GM12878 (cell line): ENCODE measurements around the gene GCDH. TPM values are rescaled to one million over a fixed set of nuclear protein-coding genes. Genes with fewer than 3 reads are reported as not detected.

Experiments
- ATAC-seq: fragments of 200-7000 bp; cut with Tn5 transposase; 3 replicates; pipeline ENCODE4 v1.9.1; 2020; ENCODE audit warnings: mild to moderate bottlenecking, moderate library complexity
- BruUV-seq: library from RNA; stranded (reverse); fragments of 400-500 nt; replicated peaks from 2 replicates; lab custom pipeline; 2021; lab: Mats Ljungman, UMichigan
- CTCF ChIA-PET: fragments of 300-600 bp; sonication (Branson Sonifier 250); formaldehyde crosslinking; extraction: SDS; loops from one replicate; lab custom pipeline; 2021; ENCODE audit warnings: inconsistent platforms; lab: Yijun Ruan, JAX
- POLR2A ChIA-PET: fragments of 350-600 bp; formaldehyde crosslinking; extraction: SDS; loops from one replicate; lab custom pipeline; 2021; ENCODE audit warnings: inconsistent platforms; lab: Charles Lee
- RAD21 ChIA-PET: fragments of 300-600 bp; sonication (Branson Sonifier 250); formaldehyde crosslinking; loops from one replicate; lab custom pipeline; 2023; ENCODE audit warnings: antibody characterized with exemption; ENCODE audit not compliant: unreplicated experiment; lab: Charles Lee
- SMC1A ChIA-PET: fragments of 300-600 bp; sonication (Branson Sonifier 250); formaldehyde crosslinking; loops from one replicate; lab custom pipeline; 2023; ENCODE audit not compliant: unreplicated experiment, uncharacterized antibody; lab: Charles Lee
- DNase-seq: peaks from one replicate; pipeline ENCODE4 v3.0.0-alpha.2; 2011; ENCODE audit warnings: low read depth, low spot score
- FAIRE-seq: peaks from 3 replicates; lab custom pipeline; 2011; peaks lifted over from hg19 to GRCh38; lab: Jason Lieb, UNC
- H2AFZ ChIP-seq: 2 replicates; pipeline ENCODE4 v1.6.0; 2011; ENCODE audit warnings: low read depth, low read length, control low read depth; ENCODE audit not compliant: control insufficient read depth
- H3K27ac ChIP-seq: 2 replicates; pipeline ENCODE4 v1.5.1; 2011; ENCODE audit warnings: control low read depth; ENCODE audit not compliant: control insufficient read depth, insufficient read depth
- H3K27me3 ChIP-seq, 2 experiments: replicated peaks in 1 of 2; 2 replicates each; pipeline versions ENCODE4 v1.6.0 to v1.6.1; 2011; ENCODE audit warnings: low read length in 1 of 2; ENCODE audit not compliant: control insufficient read depth in 2 of 2, insufficient read depth in 2 of 2
- H3K36me3 ChIP-seq, 2 experiments: 2 replicates each; pipeline ENCODE4 v1.5.1; 2011; ENCODE audit warnings: low read length in 1 of 2; ENCODE audit not compliant: control insufficient read depth in 2 of 2, insufficient read depth in 2 of 2
- H3K4me1 ChIP-seq: 2 replicates; pipeline ENCODE4 v1.6.1; 2011; ENCODE audit warnings: mild to moderate bottlenecking, low read length, moderate library complexity, mixed read lengths; ENCODE audit not compliant: control insufficient read depth, insufficient read depth
- H3K4me2 ChIP-seq: 2 replicates; pipeline ENCODE4 v1.6.0; 2011; ENCODE audit warnings: control low read depth; ENCODE audit not compliant: control insufficient read depth, insufficient read depth
- H3K4me3 ChIP-seq: fragments of 200-600 bp; sonication (generic); 2 replicates; pipeline ENCODE4 v1.5.1; 2016
- H3K79me2 ChIP-seq: 2 replicates; pipeline ENCODE4 v1.6.0; 2011; ENCODE audit warnings: low read length; ENCODE audit not compliant: control insufficient read depth, insufficient read depth
- H3K9ac ChIP-seq: 2 replicates; pipeline ENCODE4 v1.8.0; 2011; ENCODE audit warnings: low read length, control low read depth, mixed read lengths; ENCODE audit not compliant: control insufficient read depth, insufficient read depth
- H3K9me3 ChIP-seq: replicated peaks from 3 replicates; pipeline ENCODE4 v1.5.1; 2011; ENCODE audit warnings: mild to moderate bottlenecking, low read length; ENCODE audit not compliant: control insufficient read depth, insufficient read depth
- H4K20me1 ChIP-seq: 2 replicates; pipeline ENCODE4 v1.6.0; 2011; ENCODE audit not compliant: control insufficient read depth, insufficient read depth
- ATF2 ChIP-seq: IDR thresholded peaks from 2 replicates; pipeline ENCODE4 v1.6.1; 2012; ENCODE audit warnings: low read length, inconsistent platforms
- ATF3 ChIP-seq: IDR thresholded peaks from 2 replicates; pipeline ENCODE4 v1.6.1; 2011; ENCODE audit warnings: low read depth, mild to moderate bottlenecking, low read length, moderate library complexity, borderline replicate concordance; ENCODE audit errors: extremely low read depth
- ATF7 ChIP-seq: fragments of 450-650 bp; IDR thresholded peaks from 2 replicates; pipeline ENCODE4 v1.6.1; 2016; ENCODE audit warnings: low read depth, mild to moderate bottlenecking
- BACH1 ChIP-seq: fragments of 450-650 bp; IDR thresholded peaks from 2 replicates; pipeline ENCODE4 v1.6.1; 2017; ENCODE audit warnings: mild to moderate bottlenecking, borderline replicate concordance
- CHD2 ChIP-seq: IDR thresholded peaks from 2 replicates; pipeline ENCODE4 v1.6.1; 2011; ENCODE audit warnings: low read depth, low read length, improper control_type of control experiment, borderline replicate concordance
- E2F4 ChIP-seq: IDR thresholded peaks from 2 replicates; pipeline ENCODE4 v1.6.1; 2012; ENCODE audit warnings: low read depth, low read length, improper control_type of control experiment
- ESRRA ChIP-seq: IDR thresholded peaks from 2 replicates; pipeline ENCODE4 v1.6.1; 2012; ENCODE audit warnings: mild to moderate bottlenecking, low read length, improper control_type of control experiment
- FOXK2 ChIP-seq: fragments of 450-650 bp; IDR thresholded peaks from 2 replicates; pipeline ENCODE4 v1.6.1; 2017; ENCODE audit warnings: mild to moderate bottlenecking, moderate library complexity
- IRF3 ChIP-seq: fragments of 450-650 bp; IDR thresholded peaks from 2 replicates; pipeline ENCODE4 v1.6.1; 2014; ENCODE audit warnings: mild to moderate bottlenecking
- MTA2 ChIP-seq: fragments of 450-650 bp; IDR thresholded peaks from 2 replicates; pipeline ENCODE4 v1.6.1; 2016; ENCODE audit warnings: low read depth, mild to moderate bottlenecking, moderate library complexity
- POLR2AphosphoS5 ChIP-seq: IDR thresholded peaks from 2 replicates; pipeline ENCODE4 v1.6.1; 2011; ENCODE audit warnings: mild to moderate bottlenecking, low read length, inconsistent platforms
- RB1 ChIP-seq: fragments of 450-650 bp; formaldehyde crosslinking; IDR thresholded peaks from 2 replicates; pipeline ENCODE4 v1.6.1; 2017; ENCODE audit warnings: mild to moderate bottlenecking, borderline replicate concordance
- RUNX3 ChIP-seq: IDR thresholded peaks from 2 replicates; pipeline ENCODE4 v1.6.1; 2012; ENCODE audit warnings: low read length, inconsistent platforms
- SREBF1 ChIP-seq: IDR thresholded peaks from 2 replicates; pipeline ENCODE4 v1.6.1; 2012; ENCODE audit warnings: mild to moderate bottlenecking, low read length
- ZBED1 ChIP-seq: IDR thresholded peaks from 2 replicates; pipeline ENCODE4 v1.6.1; 2016; ENCODE audit warnings: borderline replicate concordance
- ZBTB33 ChIP-seq: fragments of 450-650 bp; IDR thresholded peaks from 2 replicates; pipeline ENCODE4 v1.6.1; 2017; ENCODE audit warnings: mild to moderate bottlenecking
- WGBS: methylation state at CpG from one replicate; pipeline ENCODE4 v1.1.6; 2016; ENCODE audit warnings: low lambda C conversion rate; ENCODE audit not compliant: insufficient replicate concordance, insufficient coverage; ENCODE audit errors: missing lambda C conversion rate; 5-methylcytosine and 5-hydroxymethylcytosine counted together
- in situ Hi-C: fragments of 300-500 bp; cut with MboI; formaldehyde crosslinking; loops from 9 replicates; pipeline ENCODE4 v1.14.3; 2018; ENCODE audit warnings: mixed read lengths
- intact Hi-C: fragments of 100-400 bp; cut with micrococcal nuclease; formaldehyde crosslinking; loops from one replicate; pipeline ENCODE4 v1.14.2; 2022; ENCODE audit not compliant: unreplicated experiment
- polyA plus RNA-seq, 11 experiments: library from polyadenylated mRNA; depleted of rRNA in 4 of 11; unstranded in 6 of 11; stranded (reverse) in 5 of 11; fragments of >200 nt; fragmentation: Nextera tagmentation in 4 of 11; fragmentation: Illumina TruSeq in 1 of 11; extraction: Ambion mirVana in 4 of 11; extraction: Trizol in 1 of 11; gene quantifications; 1 replicate in 1 of 11; 2 replicates in 10 of 11; pipeline versions ENCODE4 v1.2.1 to v1.2.3, GENCODE V29; 2011 to 2016; ENCODE audit warnings: inconsistent platforms in 2 of 11, missing spikeins in 2 of 11, low read depth in 1 of 11
- total RNA-seq, 4 experiments: library from RNA; depleted of rRNA in 3 of 4; stranded (reverse); fragments of >200 nt in 3 of 4; fragmentation: Illumina TruSeq in 1 of 4; extraction: Trizol in 1 of 4; gene quantifications; 2 replicates each; pipeline versions ENCODE4 v1.2.1 to v1.2.3, GENCODE V29; 2013 to 2021

GCDH gene
- total and polyA plus RNA-seq, 10 of the 15 experiments (the other 5 are each of a cell fraction or from before 2014, with no cell fraction given): 4.2 to 69.4 (median 39.7) TPM

DNA sequence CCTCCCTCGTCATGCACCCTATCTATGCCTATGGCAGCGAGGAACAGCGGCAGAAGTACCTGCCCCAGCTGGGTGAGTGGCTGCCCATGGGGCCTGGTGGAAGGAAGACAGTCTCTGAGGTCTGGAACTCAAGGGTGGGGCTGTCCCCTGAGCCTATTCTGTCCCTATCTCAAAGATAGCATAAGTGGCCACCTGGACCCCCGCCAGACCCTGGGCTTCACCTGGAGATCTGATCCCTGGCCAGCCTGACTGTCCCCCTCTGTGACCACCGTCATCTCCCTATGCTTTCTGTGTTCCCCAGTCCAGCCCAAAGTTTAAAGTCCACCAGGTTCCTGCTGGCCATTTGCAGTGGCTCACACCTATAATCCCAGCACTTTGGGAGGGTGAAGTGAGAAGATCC lies 2.6 kb downstream of the GCDH start:
- 89% methylated on average over 5 of the region's 5 CpGs for WGBS
- Histone ChIP-seq H3K4me1 (peaks cover 7% of the 10 kb centered on the region), H3K4me3 (no peak overlapping the region), H3K79me2 (peaks cover 10% of the 10 kb centered on the region), H3K9ac (no peak overlapping the region), H3K27ac (no peak overlapping the region), H3K27me3 (no peaks in the 10 kb centered on the region), H2AFZ (no peak overlapping the region), H3K9me3 (no peaks in the 10 kb centered on the region), H3K36me3 (peaks cover 9 to 18% of the 10 kb centered on the region in 2 experiments), H3K4me2 (no peak overlapping the region), H4K20me1 (no peaks in the 10 kb centered on the region)
- ChIA-PET SMC1A (no interaction called here), RAD21 (no interaction called here), CTCF (no interaction called here), POLR2A (no interaction called here)
- no peak for FAIRE-seq
- TF ChIP-seq ESRRA (no peak), SREBF1 (no peak), ATF3 (no peak), RUNX3 (no peak), FOXK2 (no peak), MTA2 (no peak), ATF2 (no peak), ATF7 (no peak), ZBED1 (no peak), POLR2AphosphoS5 (no peak), RB1 (no peak), E2F4 (no peak), BACH1 (no peak), IRF3 (no peak), CHD2 (no peak), ZBTB33 (no peak)
- DNase-seq: no peak
- intact Hi-C loops: no loop called here
- BruUV-seq: no TSS peak
- in situ Hi-C loops: no loop called here
- ATAC-seq: no peak
